ENCODE results near the gene STXBP1. TPM values are rescaled to one million over a fixed set of nuclear protein-coding genes. Genes with fewer than 3 reads are reported as not detected.

Gene STXBP1
- total RNA-seq, 1 donor from 2014 or later: 44.9 TPM

DNA sequence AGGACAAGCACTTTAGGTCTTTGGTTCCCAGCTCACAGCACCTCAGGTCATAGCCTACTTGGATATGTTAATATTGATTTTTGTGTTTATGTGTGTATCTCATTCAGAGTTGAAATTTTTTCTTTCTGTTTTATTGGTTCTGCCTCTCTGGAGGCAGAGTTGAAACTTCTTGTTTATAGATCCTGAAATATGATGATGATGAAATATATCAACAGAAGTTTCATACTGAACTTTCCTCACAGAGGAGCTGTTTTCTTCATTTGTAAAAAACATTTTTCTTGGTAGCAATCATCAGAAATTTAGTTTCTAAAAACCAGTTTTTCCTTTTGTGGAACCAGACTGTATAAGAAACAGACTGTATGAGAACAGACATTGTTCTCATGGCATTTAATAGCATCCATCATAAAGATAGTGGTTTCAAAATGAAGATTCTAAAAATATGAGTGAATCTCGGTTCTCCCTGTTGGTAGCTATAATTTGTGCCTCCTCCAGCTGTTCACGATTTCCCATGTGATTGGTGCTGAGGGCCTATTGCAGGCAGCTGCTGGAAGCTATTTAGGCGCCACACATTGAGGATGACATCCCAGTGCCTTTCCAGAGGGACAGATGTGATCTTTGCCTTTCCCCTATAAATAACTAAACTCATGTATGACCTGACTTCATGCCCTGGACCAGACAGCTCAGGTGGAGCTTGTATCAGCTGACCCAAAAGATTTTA, 55.2 kb downstream of the STXBP1 start:
- TF ChIP-seq, protein P1, sequence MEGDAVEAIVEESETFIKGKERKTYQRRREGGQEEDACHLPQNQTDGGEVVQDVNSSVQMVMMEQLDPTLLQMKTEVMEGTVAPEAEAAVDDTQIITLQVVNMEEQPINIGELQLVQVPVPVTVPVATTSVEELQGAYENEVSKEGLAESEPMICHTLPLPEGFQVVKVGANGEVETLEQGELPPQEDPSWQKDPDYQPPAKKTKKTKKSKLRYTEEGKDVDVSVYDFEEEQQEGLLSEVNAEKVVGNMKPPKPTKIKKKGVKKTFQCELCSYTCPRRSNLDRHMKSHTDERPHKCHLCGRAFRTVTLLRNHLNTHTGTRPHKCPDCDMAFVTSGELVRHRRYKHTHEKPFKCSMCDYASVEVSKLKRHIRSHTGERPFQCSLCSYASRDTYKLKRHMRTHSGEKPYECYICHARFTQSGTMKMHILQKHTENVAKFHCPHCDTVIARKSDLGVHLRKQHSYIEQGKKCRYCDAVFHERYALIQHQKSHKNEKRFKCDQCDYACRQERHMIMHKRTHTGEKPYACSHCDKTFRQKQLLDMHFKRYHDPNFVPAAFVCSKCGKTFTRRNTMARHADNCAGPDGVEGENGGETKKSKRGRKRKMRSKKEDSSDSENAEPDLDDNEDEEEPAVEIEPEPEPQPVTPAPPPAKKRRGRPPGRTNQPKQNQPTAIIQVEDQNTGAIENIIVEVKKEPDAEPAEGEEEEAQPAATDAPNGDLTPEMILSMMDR (IDR thresholded peaks at IDR 0.05): no peak
- H3K36me3 Mint-ChIP-seq (ENCODE audit: unreplicated experiment): peaks cover 44% of the 10 kb centered on the region
- peaks cover 13% of the 10 kb centered on the region for H3K4me1 Mint-ChIP-seq (ENCODE audit: unreplicated experiment)

DNA sequence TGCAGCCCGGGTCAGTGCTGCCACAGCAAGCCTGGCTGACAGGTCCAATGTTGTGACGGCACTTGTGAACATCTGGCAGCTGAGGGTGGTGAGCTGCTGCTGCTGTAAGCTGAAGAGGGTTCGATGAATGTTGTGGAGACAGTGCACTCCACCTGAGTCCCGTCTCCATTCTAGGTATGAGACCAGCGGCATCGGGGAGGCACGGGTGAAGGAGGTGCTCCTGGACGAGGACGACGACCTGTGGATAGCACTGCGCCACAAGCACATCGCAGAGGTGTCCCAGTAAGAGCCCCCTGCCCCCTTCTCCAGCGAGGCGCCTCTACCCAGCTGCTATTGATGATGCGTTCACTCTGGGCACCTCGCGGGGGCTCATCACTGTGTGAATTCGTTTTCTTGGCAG, 55.8 kb downstream of the STXBP1 start:
- no peak overlapping the region for H3K4me3 Mint-ChIP-seq (ENCODE audit: unreplicated experiment)
- no peaks in the 10 kb centered on the region for H3K27me3 Mint-ChIP-seq (ENCODE audit: unreplicated experiment)
- peaks cover 13% of the 10 kb centered on the region for H3K4me1 Mint-ChIP-seq (ENCODE audit: unreplicated experiment)
- TF ChIP-seq, protein P1 (IDR thresholded peaks at IDR 0.05): no peak
- no peak for DNase-seq (ENCODE audit: extremely low spot score, unreplicated experiment)
- no peaks in the 10 kb centered on the region for H3K9me3 Mint-ChIP-seq (ENCODE audit: unreplicated experiment)
- H3K27ac Mint-ChIP-seq (ENCODE audit: unreplicated experiment): no peak overlapping the region
- H3K36me3 Mint-ChIP-seq (ENCODE audit: unreplicated experiment): peaks cover 43% of the 10 kb centered on the region

More for the DNA sequence above, 55.2 kb downstream of the STXBP1 start:
- Mint-ChIP-seq H3K4me3 (ENCODE audit: unreplicated experiment) (no peak overlapping the region), H3K9me3 (ENCODE audit: unreplicated experiment) (no peaks in the 10 kb centered on the region), H3K27me3 (ENCODE audit: unreplicated experiment) (no peaks in the 10 kb centered on the region), H3K27ac (ENCODE audit: unreplicated experiment) (no peak overlapping the region)
- DNase-seq (ENCODE audit: extremely low spot score, unreplicated experiment): no peak

GRCh38 chr9:127673234-127673633, 61.2 kb downstream of the STXBP1 start:
- Mint-ChIP-seq H3K36me3 (ENCODE audit: unreplicated experiment) (peaks cover 41% of the 10 kb centered on the region), H3K27ac (ENCODE audit: unreplicated experiment) (no peak overlapping the region), H3K9me3 (ENCODE audit: unreplicated experiment) (no peaks in the 10 kb centered on the region), H3K4me1 (ENCODE audit: unreplicated experiment) (no peaks in the 10 kb centered on the region), H3K27me3 (ENCODE audit: unreplicated experiment) (no peaks in the 10 kb centered on the region), H3K4me3 (ENCODE audit: unreplicated experiment) (no peak overlapping the region)
- TF ChIP-seq, protein P1 (IDR thresholded peaks at IDR 0.05): no peak
- no peak for DNase-seq (ENCODE audit: extremely low spot score, unreplicated experiment)

- Mint-ChIP-seq H3K4me3 (ENCODE audit: unreplicated experiment) (no peak overlapping the region), H3K27ac (ENCODE audit: unreplicated experiment) (no peak overlapping the region), H3K9me3 (ENCODE audit: unreplicated experiment) (no peaks in the 10 kb centered on the region), H3K36me3 (ENCODE audit: unreplicated experiment) (peaks cover 53% of the 10 kb centered on the region), H3K4me1 (ENCODE audit: unreplicated experiment) (no peaks in the 10 kb centered on the region), H3K27me3 (ENCODE audit: unreplicated experiment) (no peaks in the 10 kb centered on the region)
- DNase-seq (ENCODE audit: extremely low spot score, unreplicated experiment): no peak
- TF ChIP-seq, protein P1 (IDR thresholded peaks at IDR 0.05): no peak
These were observed 64.6 kb downstream of the STXBP1 start for GRCh38 chr9:127676638-127677037.

DNA sequence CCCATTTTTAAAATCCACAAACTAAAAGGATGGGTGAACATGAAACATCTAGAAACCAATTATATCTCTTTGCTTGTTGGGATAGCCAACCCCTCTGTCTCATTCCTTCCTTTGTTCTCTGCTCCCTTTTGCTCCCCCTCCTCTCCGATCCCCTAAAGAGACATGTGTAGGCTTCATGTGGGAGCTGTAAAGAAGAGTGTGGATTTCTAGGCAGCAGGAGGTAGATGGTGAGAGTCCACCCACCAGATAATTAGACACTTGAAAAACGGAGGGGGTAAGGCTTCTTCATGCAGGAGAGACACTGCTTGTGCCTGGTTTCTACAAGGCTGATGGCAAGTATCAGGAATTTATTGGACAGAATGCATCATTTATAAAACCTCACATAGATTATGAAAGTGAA, 67.4 kb downstream of the STXBP1 start:
- Mint-ChIP-seq H3K36me3 (ENCODE audit: unreplicated experiment) (peaks cover 53% of the 10 kb centered on the region), H3K4me3 (ENCODE audit: unreplicated experiment) (no peak overlapping the region), H3K27me3 (ENCODE audit: unreplicated experiment) (no peaks in the 10 kb centered on the region), H3K27ac (ENCODE audit: unreplicated experiment) (no peak overlapping the region), H3K4me1 (ENCODE audit: unreplicated experiment) (peaks cover 12% of the 10 kb centered on the region), H3K9me3 (ENCODE audit: unreplicated experiment) (no peaks in the 10 kb centered on the region)
- DNase-seq (ENCODE audit: extremely low spot score, unreplicated experiment): no peak
- TF ChIP-seq, protein P1 (IDR thresholded peaks at IDR 0.05): no peak

Measured in osteocyte (in vitro differentiated cells).